Trophoblast cell (in vitro differentiated cells and primary cell): ENCODE measurements around the gene RAI1.

ENCODE experiments used
- DNase-seq, 2 donors: peaks; one replicate each; pipeline ENCODE4 v3.0.0-alpha.2; 2016
- H2AFZ ChIP-seq: 2 replicates; pipeline ENCODE4 v1.6.1; 2013; ENCODE audit warnings: low read length, moderate library complexity, mild to moderate bottlenecking; ENCODE audit not compliant: insufficient read depth, poor library complexity
- H2AK5ac ChIP-seq: 2 replicates; pipeline ENCODE4 v1.6.1; 2013; ENCODE audit warnings: mild to moderate bottlenecking, low read length
- H2BK120ac ChIP-seq: 2 replicates; pipeline ENCODE4 v1.6.1; 2013; ENCODE audit warnings: low read length, mild to moderate bottlenecking, moderate library complexity; ENCODE audit not compliant: insufficient read depth, poor library complexity
- H2BK12ac ChIP-seq: 2 replicates; pipeline ENCODE4 v1.6.1; 2013; ENCODE audit warnings: mild to moderate bottlenecking, low read length, moderate library complexity
- H2BK5ac ChIP-seq: 2 replicates; pipeline ENCODE4 v1.6.1; 2013; ENCODE audit warnings: low read length, low read depth, moderate library complexity, mild to moderate bottlenecking; ENCODE audit not compliant: poor library complexity
- H3K14ac ChIP-seq: 2 replicates; pipeline ENCODE4 v1.6.1; 2013; ENCODE audit warnings: mild to moderate bottlenecking, low read length
- H3K18ac ChIP-seq: 2 replicates; pipeline ENCODE4 v1.6.1; 2013; ENCODE audit warnings: mild to moderate bottlenecking, low read length
- H3K23ac ChIP-seq: 2 replicates; pipeline ENCODE4 v1.6.1; 2013; ENCODE audit warnings: low read length
- H3K27ac ChIP-seq: 2 replicates; pipeline ENCODE4 v1.5.1; 2013; ENCODE audit warnings: low read depth, mild to moderate bottlenecking, inconsistent platforms, low read length, moderate library complexity
- H3K27me3 ChIP-seq: 2 replicates; pipeline ENCODE4 v1.6.1; 2013; ENCODE audit warnings: inconsistent platforms, mild to moderate bottlenecking, low read length, moderate library complexity; ENCODE audit not compliant: insufficient read depth
- H3K36me3 ChIP-seq, 2 experiments: 1 replicate in 1 of 2; 2 replicates in 1 of 2; pipeline ENCODE4 v1.6.1; 2013; ENCODE audit warnings: low read length in 2 of 2, mild to moderate bottlenecking in 2 of 2, moderate library complexity in 1 of 2; ENCODE audit not compliant: insufficient read depth in 2 of 2, control insufficient read depth in 1 of 2
- H3K4ac ChIP-seq: 2 replicates; pipeline ENCODE4 v1.6.1; 2013; ENCODE audit warnings: low read depth, mild to moderate bottlenecking, low read length, moderate library complexity
- H3K4me1 ChIP-seq, 2 experiments: 1 replicate in 1 of 2; 2 replicates in 1 of 2; pipeline ENCODE4 v1.6.1; 2013; ENCODE audit warnings: low read length in 2 of 2, mild to moderate bottlenecking in 2 of 2, moderate library complexity in 1 of 2; ENCODE audit not compliant: insufficient read depth in 2 of 2, control insufficient read depth in 1 of 2
- H3K4me2 ChIP-seq: 2 replicates; pipeline ENCODE4 v1.6.1; 2013; ENCODE audit warnings: inconsistent platforms, mild to moderate bottlenecking, low read length, moderate library complexity
- H3K4me3 ChIP-seq: 2 replicates; pipeline ENCODE4 v1.5.1; 2013; ENCODE audit warnings: mild to moderate bottlenecking, low read depth, low read length, inconsistent platforms
- H3K79me1 ChIP-seq: one replicate; pipeline ENCODE4 v1.6.1; 2013; ENCODE audit warnings: low read length
- H3K79me2 ChIP-seq: 2 replicates; pipeline ENCODE4 v1.6.1; 2013; ENCODE audit warnings: low read length, mild to moderate bottlenecking; ENCODE audit not compliant: control insufficient read depth, insufficient read depth, poor library complexity
- H3K9ac ChIP-seq: 2 replicates; pipeline ENCODE4 v1.6.1; 2013; ENCODE audit warnings: mild to moderate bottlenecking, low read length
- H3K9me3 ChIP-seq: 2 replicates; pipeline ENCODE4 v1.6.1; 2013; ENCODE audit warnings: low read depth, mild to moderate bottlenecking, control low read depth, inconsistent platforms, low read length; ENCODE audit not compliant: insufficient read depth
- H4K12ac ChIP-seq: 2 replicates; pipeline ENCODE4 v1.6.1; 2013; ENCODE audit warnings: low read depth, mild to moderate bottlenecking, low read length, moderate library complexity
- H4K8ac ChIP-seq: 2 replicates; pipeline ENCODE4 v1.6.1; 2013; ENCODE audit warnings: low read depth, mild to moderate bottlenecking, low read length, moderate library complexity
- H4K91ac ChIP-seq: one replicate; pipeline ENCODE4 v1.6.1; 2013; ENCODE audit warnings: low read depth, mild to moderate bottlenecking, low read length, moderate library complexity
- WGBS: extraction: QIAGEN DNeasy Blood & Tissue Kit; methylation state at CpG from one replicate; pipeline ENCODE4 v1.1.7; 2013; ENCODE audit warnings: missing lambda C conversion rate; ENCODE audit not compliant: insufficient read length, insufficient coverage; ENCODE audit errors: extremely low coverage; 5-methylcytosine and 5-hydroxymethylcytosine counted together

RAI1 gene

GRCh38 chr17:17766077-17766743 is 85.0 kb downstream of the RAI1 start:
- no peak overlapping the region for H4K12ac ChIP-seq
- H3K9ac ChIP-seq = no peak overlapping the region
- H3K27me3 ChIP-seq = no peaks in the 10 kb centered on the region
- peak overlapping the region; percentile 18 for H3K18ac ChIP-seq
- no peak overlapping the region for H3K4me2 ChIP-seq
- H3K27ac ChIP-seq = no peak overlapping the region
- no peak overlapping the region for H3K23ac ChIP-seq
- no CpG with 5 or more reads among the region's 20 CpGs for WGBS
- no peak overlapping the region for H3K14ac ChIP-seq
- no peak overlapping the region for H2AFZ ChIP-seq
- no peak overlapping the region for H2BK5ac ChIP-seq
- DNase-seq = no peak
- no peak overlapping the region for H3K4ac ChIP-seq
- no peak overlapping the region for H4K91ac ChIP-seq
- no peak overlapping the region for H3K4me3 ChIP-seq
- H2AK5ac ChIP-seq = no peak overlapping the region
- no peaks in the 10 kb centered on the region for H3K4me1 ChIP-seq
- H2BK12ac ChIP-seq = no peak overlapping the region
- no peaks in the 10 kb centered on the region for H3K79me1 ChIP-seq
- no peaks in the 10 kb centered on the region for H3K79me2 ChIP-seq
- no peaks in the 10 kb centered on the region for H3K9me3 ChIP-seq
- H2BK120ac ChIP-seq = no peak overlapping the region
- no peak overlapping the region for H4K8ac ChIP-seq
- H3K36me3 ChIP-seq = peaks cover 7 to 12% of the 10 kb centered on the region in 2 experiments

- H3K4ac ChIP-seq = no peak overlapping the region
- no peaks in the 10 kb centered on the region for H3K4me1 ChIP-seq
- H3K4me2 ChIP-seq = no peak overlapping the region
- H4K12ac ChIP-seq = no peak overlapping the region
- H3K23ac ChIP-seq = no peak overlapping the region
- H4K91ac ChIP-seq = no peak overlapping the region
- H3K79me1 ChIP-seq = no peaks in the 10 kb centered on the region
- no peaks in the 10 kb centered on the region for H3K79me2 ChIP-seq
- H3K36me3 ChIP-seq = peaks cover 7 to 10% of the 10 kb centered on the region in 2 experiments
- H2AK5ac ChIP-seq = no peak overlapping the region
- H3K4me3 ChIP-seq = no peak overlapping the region
- H3K9ac ChIP-seq = no peak overlapping the region
- no peak overlapping the region for H3K27ac ChIP-seq
- H3K18ac ChIP-seq = peak overlapping the region; percentile 18
- H3K14ac ChIP-seq = no peak overlapping the region
- WGBS = no CpG with 5 or more reads among the region's 4 CpGs
- no peak overlapping the region for H2BK12ac ChIP-seq
- H2BK5ac ChIP-seq = no peak overlapping the region
- DNase-seq = no peak
- H2AFZ ChIP-seq = no peak overlapping the region
- H2BK120ac ChIP-seq = no peak overlapping the region
- no peak overlapping the region for H4K8ac ChIP-seq
- H3K27me3 ChIP-seq = no peaks in the 10 kb centered on the region
- H3K9me3 ChIP-seq = peaks cover 1% of the 10 kb centered on the region
Observed at GRCh38 chr17:17766744-17767120, 85.5 kb downstream of the RAI1 start.

GRCh38 chr17:17767154-17767869 is 86.1 kb downstream of the RAI1 start:
- H3K79me2 ChIP-seq = no peaks in the 10 kb centered on the region
- H4K12ac ChIP-seq = no peak overlapping the region
- WGBS = no CpG with 5 or more reads among the region's 7 CpGs
- H3K9ac ChIP-seq = no peak overlapping the region
- no peak overlapping the region for H2AFZ ChIP-seq
- no peaks in the 10 kb centered on the region for H3K4me1 ChIP-seq
- no peak overlapping the region for H3K18ac ChIP-seq
- no peak overlapping the region for H3K4me3 ChIP-seq
- H3K36me3 ChIP-seq = peaks cover 7 to 10% of the 10 kb centered on the region in 2 experiments
- H4K91ac ChIP-seq = no peak overlapping the region
- no peak overlapping the region for H3K27ac ChIP-seq
- H3K23ac ChIP-seq = no peak overlapping the region
- H2AK5ac ChIP-seq = no peak overlapping the region
- no peak overlapping the region for H2BK5ac ChIP-seq
- no peak overlapping the region for H3K4ac ChIP-seq
- no peaks in the 10 kb centered on the region for H3K27me3 ChIP-seq
- H3K79me1 ChIP-seq = no peaks in the 10 kb centered on the region
- no peak overlapping the region for H4K8ac ChIP-seq
- H3K14ac ChIP-seq = no peak overlapping the region
- no peak overlapping the region for H2BK12ac ChIP-seq
- no peak overlapping the region for H2BK120ac ChIP-seq
- no peak overlapping the region for H3K4me2 ChIP-seq
- peaks cover 3% of the 10 kb centered on the region for H3K9me3 ChIP-seq
- no peak for DNase-seq

GRCh38 chr17:17767887-17768418 is 86.7 kb downstream of the RAI1 start:
- no peak overlapping the region for H2BK12ac ChIP-seq
- H3K79me2 ChIP-seq = no peaks in the 10 kb centered on the region
- no peak overlapping the region for H3K4me3 ChIP-seq
- no peak overlapping the region for H3K23ac ChIP-seq
- no peak for DNase-seq
- no peak overlapping the region for H3K14ac ChIP-seq
- H3K27ac ChIP-seq = no peak overlapping the region
- H3K27me3 ChIP-seq = no peaks in the 10 kb centered on the region
- H4K91ac ChIP-seq = no peak overlapping the region
- H3K9ac ChIP-seq = no peak overlapping the region
- H2AFZ ChIP-seq = no peak overlapping the region
- H3K4me2 ChIP-seq = no peak overlapping the region
- H4K8ac ChIP-seq = no peak overlapping the region
- peaks cover 7 to 10% of the 10 kb centered on the region in 2 experiments for H3K36me3 ChIP-seq
- no peak overlapping the region for H2BK120ac ChIP-seq
- WGBS = no CpG with 5 or more reads among the region's 6 CpGs
- no peak overlapping the region for H2AK5ac ChIP-seq
- H3K18ac ChIP-seq = no peak overlapping the region
- H4K12ac ChIP-seq = no peak overlapping the region
- no peaks in the 10 kb centered on the region for H3K4me1 ChIP-seq
- H2BK5ac ChIP-seq = no peak overlapping the region
- H3K9me3 ChIP-seq = peaks cover 3% of the 10 kb centered on the region
- no peaks in the 10 kb centered on the region for H3K79me1 ChIP-seq
- H3K4ac ChIP-seq = no peak overlapping the region
